ENCODE data around the gene PHLPP1. TPM values are rescaled to one million over a fixed set of nuclear protein-coding genes. Genes with fewer than 3 reads are reported as not detected.

Gene PHLPP1
- total and polyA plus RNA-seq, 10 donors: 1.2 to 10.6 (median 6.7) TPM

- Histone ChIP-seq H3K4me3 (no peak overlapping the region), H3K4me1 (peaks cover 0 to 37% (median 15%) of the 10 kb centered on the region in 6 donors), H3K27ac (peak overlapping the region in 1 of 8 donors; percentile 9), H3K36me3 (no peaks in the 10 kb centered on the region), H3K27me3 (replicated peaks in 1 of 7) (no peaks in the 10 kb centered on the region), H3K9me3 (no peaks in the 10 kb centered on the region)
- no peak for TF ChIP-seq POLR2A (IDR thresholded peaks at IDR 0.05)
- no peak for TF ChIP-seq POLR2AphosphoS5 (IDR thresholded peaks at IDR 0.05)
- no peak for TF ChIP-seq CTCF (IDR thresholded peaks at IDR 0.05 in 8 of 11, conservative IDR thresholded peaks at IDR 0.05 in 3 of 11)
- intact Hi-C loops (cut with DNase I; ENCODE audit: low total_unique reads): no loop called here
- WGBS, 5 donors: 66 to 80% (median 71%) methylated on average over 3 of the region's 3 CpGs
- no peak for DNase-seq
Observed at GRCh38 chr18:62784966-62785413, 69.6 kb downstream of the PHLPP1 start.

GRCh38 chr18:62786689-62787088 is 71.3 kb downstream of the PHLPP1 start:
- intact Hi-C loops (cut with DNase I; ENCODE audit: low total_unique reads): no loop called here
- Histone ChIP-seq H3K27ac (no peak overlapping the region), H3K36me3 (no peaks in the 10 kb centered on the region), H3K9me3 (no peaks in the 10 kb centered on the region), H3K4me1 (peaks cover 0 to 41% (median 15%) of the 10 kb centered on the region in 6 donors), H3K27me3 (replicated peaks in 1 of 7) (no peaks in the 10 kb centered on the region), H3K4me3 (no peak overlapping the region)
- no peak for DNase-seq
- TF ChIP-seq POLR2AphosphoS5 (IDR thresholded peaks at IDR 0.05) (no peak), POLR2A (IDR thresholded peaks at IDR 0.05) (no peak), CTCF (IDR thresholded peaks at IDR 0.05 in 8 of 11, conservative IDR thresholded peaks at IDR 0.05 in 3 of 11) (no peak)
- 93 to 100% (median 97%) methylated on average over 3 of the region's 3 CpGs for WGBS, 5 donors

GRCh38 chr18:62788111-62788510 is 72.8 kb downstream of the PHLPP1 start:
- TF ChIP-seq CTCF (IDR thresholded peaks at IDR 0.05 in 8 of 11, conservative IDR thresholded peaks at IDR 0.05 in 3 of 11) (no peak), POLR2AphosphoS5 (IDR thresholded peaks at IDR 0.05) (no peak), POLR2A (IDR thresholded peaks at IDR 0.05) (no peak)
- no peaks in the 10 kb centered on the region for H3K27me3 ChIP-seq (replicated peaks in 1 of 7)
- intact Hi-C loops (cut with DNase I; ENCODE audit: low total_unique reads): no loop called here
- no peaks in the 10 kb centered on the region for H3K9me3 ChIP-seq
- H3K27ac ChIP-seq: no peak overlapping the region
- H3K4me3 ChIP-seq: no peak overlapping the region
- no peaks in the 10 kb centered on the region for H3K36me3 ChIP-seq
- no peak for DNase-seq
- peaks cover 0 to 35% (median 15%) of the 10 kb centered on the region in 6 donors for H3K4me1 ChIP-seq
- WGBS, 5 donors: 94 to 97% (median 97%) methylated on average over 3 of the region's 3 CpGs

- no peaks in the 10 kb centered on the region for H3K27me3 ChIP-seq (replicated peaks in 1 of 7)
- H3K9me3 ChIP-seq: no peaks in the 10 kb centered on the region
- no peak for TF ChIP-seq POLR2AphosphoS5 (IDR thresholded peaks at IDR 0.05)
- no peak for TF ChIP-seq POLR2A (IDR thresholded peaks at IDR 0.05)
- TF ChIP-seq CTCF (IDR thresholded peaks at IDR 0.05 in 8 of 11, conservative IDR thresholded peaks at IDR 0.05 in 3 of 11): no peak
- WGBS, 5 donors: 58 to 87% (median 71%) methylated on average over 3 of the region's 3 CpGs
- H3K27ac ChIP-seq: no peak overlapping the region
- peaks cover 0 to 29% (median 14%) of the 10 kb centered on the region in 6 donors for H3K4me1 ChIP-seq
- H3K4me3 ChIP-seq: no peak overlapping the region
- intact Hi-C loops (cut with DNase I; ENCODE audit: low total_unique reads): no loop called here
- H3K36me3 ChIP-seq: no peaks in the 10 kb centered on the region
- no peak for DNase-seq
Observed at GRCh38 chr18:62788876-62789275, 73.5 kb downstream of the PHLPP1 start.

Measured in spleen (tissue), 11 donors.